NCI-H510A (cell line): ENCODE measurements around the gene AGFG2.
"Not testable (repeated sequence)": the region's sequence is repeated elsewhere in the genome, so short reads cannot be mapped to it uniquely, and the experiment has no call there.

Experiments
- DNase-seq: peaks from one replicate; lab custom pipeline; 2025; lab: John Stamatoyannopoulos, UW

The AGFG2 gene

GRCh38 chr7:100552532-100552931 is 13.5 kb downstream of the AGFG2 start:
- DNase-seq: no peak

- DNase-seq: no peak
Observed at GRCh38 chr7:100553032-100553431, 14.0 kb downstream of the AGFG2 start.

GRCh38 chr7:100555701-100556100 is 16.7 kb downstream of the AGFG2 start:
- no peak for DNase-seq

GRCh38 chr7:100556541-100556940 is 17.5 kb downstream of the AGFG2 start:
- DNase-seq: no peak

- no peak for DNase-seq
Observed at GRCh38 chr7:100559127-100559526, 20.1 kb downstream of the AGFG2 start.

- DNase-seq: no peak
Observed at GRCh38 chr7:100561491-100562194, 22.6 kb downstream of the AGFG2 start.

- no peak for DNase-seq
Observed at GRCh38 chr7:100562195-100563099, 23.4 kb downstream of the AGFG2 start.

GRCh38 chr7:100563100-100563564 is 24.1 kb downstream of the AGFG2 start:
- DNase-seq: no peak

GRCh38 chr7:100563809-100564400 is 24.9 kb downstream of the AGFG2 start:
- no peak for DNase-seq

GRCh38 chr7:100564405-100564804 is 25.4 kb downstream of the AGFG2 start:
- not testable (repeated sequence) for DNase-seq

GRCh38 chr7:100565133-100565571 is 26.1 kb downstream of the AGFG2 start:
- no peak for DNase-seq

GRCh38 chr7:100566018-100566531 is 27.1 kb downstream of the AGFG2 start:
- DNase-seq: no peak

GRCh38 chr7:100567031-100567730 is 28.2 kb downstream of the AGFG2 start:
- no peak for DNase-seq

GRCh38 chr7:100567751-100568175 is 28.8 kb downstream of the AGFG2 start:
- no peak for DNase-seq

GRCh38 chr7:100568176-100568895 is 29.3 kb downstream of the AGFG2 start:
- no peak for DNase-seq

- no peak for DNase-seq
Observed at GRCh38 chr7:100568896-100569844, 30.2 kb downstream of the AGFG2 start.

- DNase-seq: no peak
Observed at GRCh38 chr7:100570954-100571828, 32.2 kb downstream of the AGFG2 start.

GRCh38 chr7:100571829-100572116 is 32.8 kb downstream of the AGFG2 start:
- DNase-seq: no peak
